Epithelial cell of esophagus (primary cell): Measurements from ENCODE around the gene B9D2.

ENCODE experiments used
- DNase-seq: peaks from one replicate; pipeline ENCODE4 v3.0.0; 2010; ENCODE audit warnings: low read depth
- H3K4me3 ChIP-seq: 2 replicates; pipeline ENCODE4 v1.5.1; 2011; ENCODE audit warnings: mild to moderate bottlenecking, low read length, control low read depth
- TF ChIP-seq, protein P1 (sequence below): IDR thresholded peaks from 2 replicates; pipeline ENCODE4 v1.5.1; 2011; ENCODE audit warnings: low read depth, mild to moderate bottlenecking, low read length, control low read depth, inconsistent platforms; ENCODE audit not compliant: insufficient read depth; ENCODE audit errors: missing control alignments

Gene B9D2

DNA sequence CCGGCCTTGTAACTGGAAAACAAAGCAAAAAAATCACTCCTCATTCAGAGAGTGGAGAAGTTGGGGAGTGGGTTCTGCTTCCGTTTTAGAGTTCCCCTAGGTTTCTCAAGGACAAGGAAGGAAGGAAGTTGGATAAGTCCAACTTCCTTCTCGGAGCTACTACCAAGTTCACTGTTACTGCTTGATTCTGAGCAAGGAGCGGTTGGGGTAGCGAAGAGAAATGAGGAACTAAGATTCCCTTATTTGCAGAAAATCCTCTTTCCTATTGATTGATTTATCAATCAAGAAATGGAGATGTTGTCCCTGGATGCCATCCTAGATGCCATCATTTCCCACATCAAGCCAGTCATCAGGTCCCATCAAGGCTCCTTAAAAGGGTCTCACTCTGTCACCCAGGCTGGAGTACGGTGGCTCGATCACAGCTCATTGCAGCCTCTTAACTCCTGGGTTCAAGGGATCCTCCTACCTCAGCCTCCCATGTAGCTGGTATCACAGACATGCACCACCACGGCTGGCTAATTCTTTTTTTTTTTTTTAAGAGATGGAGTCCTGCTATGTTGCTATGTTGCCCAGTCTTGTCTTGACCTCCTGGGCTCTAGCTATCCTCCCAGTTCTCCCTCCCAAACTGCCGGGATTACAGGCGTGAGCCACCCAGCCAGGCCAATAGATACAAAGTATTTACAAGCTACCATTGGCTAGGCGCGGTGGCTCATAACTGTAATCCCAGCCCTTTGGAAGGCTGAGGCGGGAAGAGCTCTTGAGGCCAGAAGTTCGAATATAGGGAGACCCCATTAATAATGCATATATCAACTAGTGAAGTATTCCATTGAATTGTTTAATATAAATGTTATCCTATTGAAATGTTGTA, 809 bp upstream of the B9D2 start:
- H3K4me3 ChIP-seq, result peak overlapping the region; percentile 63
- TF ChIP-seq, protein P1, sequence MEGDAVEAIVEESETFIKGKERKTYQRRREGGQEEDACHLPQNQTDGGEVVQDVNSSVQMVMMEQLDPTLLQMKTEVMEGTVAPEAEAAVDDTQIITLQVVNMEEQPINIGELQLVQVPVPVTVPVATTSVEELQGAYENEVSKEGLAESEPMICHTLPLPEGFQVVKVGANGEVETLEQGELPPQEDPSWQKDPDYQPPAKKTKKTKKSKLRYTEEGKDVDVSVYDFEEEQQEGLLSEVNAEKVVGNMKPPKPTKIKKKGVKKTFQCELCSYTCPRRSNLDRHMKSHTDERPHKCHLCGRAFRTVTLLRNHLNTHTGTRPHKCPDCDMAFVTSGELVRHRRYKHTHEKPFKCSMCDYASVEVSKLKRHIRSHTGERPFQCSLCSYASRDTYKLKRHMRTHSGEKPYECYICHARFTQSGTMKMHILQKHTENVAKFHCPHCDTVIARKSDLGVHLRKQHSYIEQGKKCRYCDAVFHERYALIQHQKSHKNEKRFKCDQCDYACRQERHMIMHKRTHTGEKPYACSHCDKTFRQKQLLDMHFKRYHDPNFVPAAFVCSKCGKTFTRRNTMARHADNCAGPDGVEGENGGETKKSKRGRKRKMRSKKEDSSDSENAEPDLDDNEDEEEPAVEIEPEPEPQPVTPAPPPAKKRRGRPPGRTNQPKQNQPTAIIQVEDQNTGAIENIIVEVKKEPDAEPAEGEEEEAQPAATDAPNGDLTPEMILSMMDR, result no peak
- DNase-seq, result no peak

DNA sequence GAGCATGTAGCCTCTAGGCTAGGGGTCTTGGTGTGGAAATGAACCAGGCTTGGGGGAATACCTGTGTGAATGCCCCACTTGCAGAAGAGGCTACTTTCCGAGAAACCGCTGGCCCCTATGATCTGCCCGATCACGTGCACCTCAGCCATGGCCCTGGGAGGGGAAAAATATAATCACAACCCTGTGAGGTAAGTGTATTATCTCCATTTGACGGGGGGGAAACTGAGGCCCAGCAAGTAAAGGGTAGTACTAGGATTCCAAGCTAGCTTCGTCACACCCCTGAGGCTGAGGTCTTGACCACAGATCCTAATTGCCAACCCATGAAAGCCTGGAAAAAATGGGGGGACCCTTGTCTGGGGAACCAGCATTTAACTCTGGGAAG, 587 bp downstream of the B9D2 start:
- peak overlapping the region; percentile 63 for H3K4me3 ChIP-seq
- TF ChIP-seq, protein P1, result no peak
- no peak for DNase-seq

DNA sequence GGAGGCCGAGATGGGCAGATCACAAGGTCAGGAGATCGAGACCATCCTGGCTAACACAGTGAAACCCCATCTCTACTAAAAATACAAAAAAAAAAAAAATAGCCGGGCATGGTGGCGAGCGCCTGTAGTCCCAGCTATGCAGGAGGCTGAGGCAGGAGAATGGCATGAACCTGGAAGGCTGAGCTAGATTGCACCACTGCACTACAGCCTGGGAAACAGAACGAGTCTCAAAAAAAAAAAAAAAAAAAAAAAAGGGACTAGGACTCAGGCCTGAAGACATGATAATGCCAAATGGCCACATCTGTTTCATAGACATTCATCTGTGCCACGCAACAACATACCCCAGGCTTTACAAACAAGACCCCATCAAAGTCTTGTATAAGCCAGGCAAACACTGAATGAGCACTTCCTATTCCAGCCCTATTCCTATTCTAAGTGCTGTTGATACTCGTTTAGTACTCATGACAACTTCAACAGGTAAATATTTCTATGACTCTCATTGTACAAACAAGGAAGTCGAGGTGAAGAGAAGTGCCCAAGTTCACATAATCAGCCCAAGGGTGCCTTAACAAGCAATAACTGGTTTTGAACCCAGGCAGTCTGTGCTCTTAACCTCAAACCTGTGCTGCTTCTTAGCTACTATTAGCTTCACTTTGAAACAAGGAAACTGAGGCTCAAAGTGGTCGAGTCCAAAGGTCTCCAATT, 1.7 kb downstream of the B9D2 start:
- peak; percentile 83 for DNase-seq
- no peak overlapping the region for H3K4me3 ChIP-seq
- TF ChIP-seq, protein P1, result no peak

DNA sequence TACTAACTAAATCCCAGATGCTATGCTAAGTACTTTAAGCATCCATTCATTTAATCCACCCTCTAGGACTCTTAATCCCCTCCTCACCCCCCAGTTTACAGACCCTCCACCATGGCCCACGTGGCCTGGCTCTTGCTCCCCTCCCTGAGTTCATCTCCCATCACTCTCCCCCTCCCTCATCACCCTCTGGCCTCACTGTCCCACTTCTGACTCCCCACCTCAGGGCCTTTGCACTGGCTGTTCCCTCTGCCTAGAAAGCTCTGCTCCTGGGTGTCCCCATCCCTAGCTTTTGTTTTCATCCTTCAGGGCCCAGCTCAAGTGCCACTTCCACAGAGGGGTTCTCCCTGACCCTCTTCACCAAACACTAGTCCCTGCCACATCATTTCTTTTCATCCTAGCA, 4.2 kb downstream of the B9D2 start:
- TF ChIP-seq, protein P1, result no peak
- no peak overlapping the region for H3K4me3 ChIP-seq
- no peak for DNase-seq

DNA sequence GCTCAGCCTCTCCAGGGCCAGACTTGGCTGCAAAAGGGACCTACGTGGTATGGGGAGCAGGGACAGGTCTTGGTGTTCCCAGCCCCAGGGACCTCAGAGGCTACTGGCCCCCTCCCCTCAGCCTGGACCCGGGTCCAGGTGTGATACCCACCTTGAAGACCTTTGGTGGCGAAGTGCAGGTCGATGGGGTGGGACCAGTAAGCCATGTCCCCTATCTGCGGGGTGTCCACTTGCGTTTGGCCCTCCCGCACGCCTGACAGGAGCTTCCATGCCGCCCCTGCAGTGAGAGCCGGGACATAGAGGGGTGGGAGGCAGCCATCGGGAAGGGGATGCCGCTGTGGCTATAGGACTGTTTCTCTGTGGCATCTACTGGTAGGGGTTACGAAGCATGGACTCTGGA, 6.2 kb downstream of the B9D2 start:
- TF ChIP-seq, protein P1, result no peak
- no peak for DNase-seq
- H3K4me3 ChIP-seq, result no peak overlapping the region

DNA sequence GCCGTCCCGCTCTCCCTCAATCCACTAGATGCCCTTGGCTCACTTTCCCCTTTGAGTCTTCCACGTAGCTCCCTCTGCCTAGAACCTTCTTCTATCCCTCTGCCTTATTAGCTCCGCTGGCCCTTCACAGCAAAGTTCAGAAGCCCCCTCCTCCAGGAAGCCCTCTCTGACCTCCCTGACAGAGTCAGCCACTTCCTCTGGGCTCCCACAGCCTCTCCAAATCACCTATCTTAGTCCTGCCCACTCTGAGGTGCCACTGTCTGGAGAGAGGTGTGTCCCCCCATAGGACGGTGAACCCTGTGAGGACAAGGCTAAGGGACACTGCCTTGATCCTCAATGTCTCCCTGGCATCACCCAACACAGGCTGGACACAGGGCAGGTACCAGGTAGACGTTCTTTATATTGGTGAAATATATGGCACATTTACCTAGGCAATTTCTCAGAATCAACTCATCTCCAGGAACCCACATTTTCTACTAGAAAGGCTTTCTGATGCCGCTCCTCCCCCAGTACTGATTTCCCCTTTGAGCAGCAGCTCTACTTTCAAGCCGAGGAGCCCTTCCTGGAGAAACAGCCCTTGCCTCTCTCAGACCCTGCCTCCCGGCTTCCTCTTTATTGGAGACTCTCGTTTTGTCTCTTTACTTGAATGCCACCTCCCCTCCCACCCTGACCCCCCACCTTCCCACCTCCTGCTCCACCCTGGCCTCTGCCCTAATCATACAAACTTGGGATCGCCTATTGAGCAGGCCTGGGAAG, 6.8 kb downstream of the B9D2 start:
- H3K4me3 ChIP-seq, result no peak overlapping the region
- TF ChIP-seq, protein P1, result no peak
- DNase-seq, result no peak
